ENCODE data around the gene SNX6.

DNA sequence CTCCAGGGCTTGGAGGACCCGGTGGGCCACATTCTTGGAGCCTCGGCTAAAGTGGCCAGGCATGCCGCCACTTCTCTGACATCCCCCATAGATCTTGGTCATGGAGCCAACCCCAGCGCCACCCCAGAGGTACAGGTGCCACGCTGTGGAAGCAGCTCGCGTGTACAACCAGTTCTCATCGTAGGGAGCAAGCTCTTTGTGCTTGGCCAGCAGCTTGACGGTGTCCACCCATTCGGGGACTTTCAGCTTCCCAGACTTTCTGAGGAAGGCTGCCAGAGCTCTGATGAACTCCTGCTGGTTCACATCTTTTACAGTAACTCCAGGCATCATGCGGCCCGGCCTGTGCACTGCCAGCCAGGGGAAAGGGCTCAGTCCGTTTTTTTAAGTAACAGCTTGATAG is 61.1 kb downstream of the SNX6 start:
- TF ChIP-seq, protein P1, sequence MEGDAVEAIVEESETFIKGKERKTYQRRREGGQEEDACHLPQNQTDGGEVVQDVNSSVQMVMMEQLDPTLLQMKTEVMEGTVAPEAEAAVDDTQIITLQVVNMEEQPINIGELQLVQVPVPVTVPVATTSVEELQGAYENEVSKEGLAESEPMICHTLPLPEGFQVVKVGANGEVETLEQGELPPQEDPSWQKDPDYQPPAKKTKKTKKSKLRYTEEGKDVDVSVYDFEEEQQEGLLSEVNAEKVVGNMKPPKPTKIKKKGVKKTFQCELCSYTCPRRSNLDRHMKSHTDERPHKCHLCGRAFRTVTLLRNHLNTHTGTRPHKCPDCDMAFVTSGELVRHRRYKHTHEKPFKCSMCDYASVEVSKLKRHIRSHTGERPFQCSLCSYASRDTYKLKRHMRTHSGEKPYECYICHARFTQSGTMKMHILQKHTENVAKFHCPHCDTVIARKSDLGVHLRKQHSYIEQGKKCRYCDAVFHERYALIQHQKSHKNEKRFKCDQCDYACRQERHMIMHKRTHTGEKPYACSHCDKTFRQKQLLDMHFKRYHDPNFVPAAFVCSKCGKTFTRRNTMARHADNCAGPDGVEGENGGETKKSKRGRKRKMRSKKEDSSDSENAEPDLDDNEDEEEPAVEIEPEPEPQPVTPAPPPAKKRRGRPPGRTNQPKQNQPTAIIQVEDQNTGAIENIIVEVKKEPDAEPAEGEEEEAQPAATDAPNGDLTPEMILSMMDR (IDR thresholded peaks at IDR 0.05; ENCODE audit: low read depth, low read length), result no peak
- no peak for TF ChIP-seq POLR2A (IDR thresholded peaks at IDR 0.05; ENCODE audit: extremely low read depth, insufficient read length)
- TF ChIP-seq, protein P2, sequence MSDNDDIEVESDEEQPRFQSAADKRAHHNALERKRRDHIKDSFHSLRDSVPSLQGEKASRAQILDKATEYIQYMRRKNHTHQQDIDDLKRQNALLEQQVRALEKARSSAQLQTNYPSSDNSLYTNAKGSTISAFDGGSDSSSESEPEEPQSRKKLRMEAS (IDR thresholded peaks at IDR 0.05; ENCODE audit: low read depth, low read length), result no peak
